Measurements from ENCODE around the gene HIVEP2.

DNA sequence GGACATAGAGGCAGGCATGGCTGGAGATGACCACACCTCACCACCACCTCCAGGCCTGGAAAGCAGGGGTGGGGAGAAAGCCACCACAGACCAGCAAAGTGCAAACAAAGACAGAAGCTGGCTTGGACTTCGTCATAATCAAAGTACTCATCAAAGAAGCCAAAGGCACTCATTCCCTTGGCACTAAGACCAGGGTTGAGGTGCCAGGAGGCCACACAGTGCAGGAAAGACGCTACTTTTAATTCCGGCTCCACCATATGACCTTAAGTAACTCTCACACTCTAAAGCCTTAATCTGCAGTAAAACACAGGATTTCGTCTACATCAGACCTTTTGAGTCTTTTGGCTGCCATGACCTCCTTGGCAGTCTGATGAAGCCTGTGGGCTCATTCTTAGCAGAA lies 123.1 kb downstream of the HIVEP2 start:
- TF ChIP-seq, protein P1, sequence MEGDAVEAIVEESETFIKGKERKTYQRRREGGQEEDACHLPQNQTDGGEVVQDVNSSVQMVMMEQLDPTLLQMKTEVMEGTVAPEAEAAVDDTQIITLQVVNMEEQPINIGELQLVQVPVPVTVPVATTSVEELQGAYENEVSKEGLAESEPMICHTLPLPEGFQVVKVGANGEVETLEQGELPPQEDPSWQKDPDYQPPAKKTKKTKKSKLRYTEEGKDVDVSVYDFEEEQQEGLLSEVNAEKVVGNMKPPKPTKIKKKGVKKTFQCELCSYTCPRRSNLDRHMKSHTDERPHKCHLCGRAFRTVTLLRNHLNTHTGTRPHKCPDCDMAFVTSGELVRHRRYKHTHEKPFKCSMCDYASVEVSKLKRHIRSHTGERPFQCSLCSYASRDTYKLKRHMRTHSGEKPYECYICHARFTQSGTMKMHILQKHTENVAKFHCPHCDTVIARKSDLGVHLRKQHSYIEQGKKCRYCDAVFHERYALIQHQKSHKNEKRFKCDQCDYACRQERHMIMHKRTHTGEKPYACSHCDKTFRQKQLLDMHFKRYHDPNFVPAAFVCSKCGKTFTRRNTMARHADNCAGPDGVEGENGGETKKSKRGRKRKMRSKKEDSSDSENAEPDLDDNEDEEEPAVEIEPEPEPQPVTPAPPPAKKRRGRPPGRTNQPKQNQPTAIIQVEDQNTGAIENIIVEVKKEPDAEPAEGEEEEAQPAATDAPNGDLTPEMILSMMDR (IDR thresholded peaks at IDR 0.05) = no peak
- no peak for TF ChIP-seq POLR2A (IDR thresholded peaks at IDR 0.05)
